Umbilical cord (tissue), 2 donors: ENCODE results near the gene WNK1. TPM values are rescaled to one million over a fixed set of nuclear protein-coding genes. Genes with fewer than 3 reads are reported as not detected.
"Not testable (repeated sequence)": the region's sequence is repeated elsewhere in the genome, so short reads cannot be mapped to it uniquely, and the experiment has no call there.

ENCODE experiments used
- DNase-seq: peaks from one replicate; pipeline ENCODE4 v3.0.0-alpha.2; 2015; ENCODE audit warnings: low spot score
- total RNA-seq: library from RNA; depleted of rRNA; stranded (reverse); fragments of >200 nt; gene quantifications from one replicate; pipeline ENCODE4 v1.2.3, GENCODE V29; 2014; ENCODE audit warnings: low replicate concordance; ENCODE audit not compliant: insufficient read depth

Gene WNK1
- total RNA-seq, 1 donor from 2014 or later: 72.2 TPM

DNA sequence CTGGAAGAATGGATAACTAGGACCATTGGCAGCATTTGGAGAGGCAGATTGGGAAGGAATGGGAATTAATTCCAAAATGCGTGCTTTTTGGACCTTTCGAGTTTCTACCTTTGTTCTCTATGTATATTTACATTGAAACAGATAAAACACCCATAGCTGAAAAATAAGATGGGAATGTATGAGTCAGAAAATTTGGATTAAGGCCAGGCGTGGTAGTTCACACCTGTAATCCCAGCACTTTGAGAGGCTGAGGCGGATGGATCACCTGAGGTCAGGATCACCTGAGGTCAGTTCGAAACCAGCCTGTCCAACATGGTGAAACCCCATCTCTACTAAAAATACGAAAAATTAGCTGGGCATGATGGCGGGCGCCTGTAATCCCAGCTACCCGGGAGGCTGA, 65.1 kb downstream of the WNK1 start:
- not testable (repeated sequence) for DNase-seq

DNA sequence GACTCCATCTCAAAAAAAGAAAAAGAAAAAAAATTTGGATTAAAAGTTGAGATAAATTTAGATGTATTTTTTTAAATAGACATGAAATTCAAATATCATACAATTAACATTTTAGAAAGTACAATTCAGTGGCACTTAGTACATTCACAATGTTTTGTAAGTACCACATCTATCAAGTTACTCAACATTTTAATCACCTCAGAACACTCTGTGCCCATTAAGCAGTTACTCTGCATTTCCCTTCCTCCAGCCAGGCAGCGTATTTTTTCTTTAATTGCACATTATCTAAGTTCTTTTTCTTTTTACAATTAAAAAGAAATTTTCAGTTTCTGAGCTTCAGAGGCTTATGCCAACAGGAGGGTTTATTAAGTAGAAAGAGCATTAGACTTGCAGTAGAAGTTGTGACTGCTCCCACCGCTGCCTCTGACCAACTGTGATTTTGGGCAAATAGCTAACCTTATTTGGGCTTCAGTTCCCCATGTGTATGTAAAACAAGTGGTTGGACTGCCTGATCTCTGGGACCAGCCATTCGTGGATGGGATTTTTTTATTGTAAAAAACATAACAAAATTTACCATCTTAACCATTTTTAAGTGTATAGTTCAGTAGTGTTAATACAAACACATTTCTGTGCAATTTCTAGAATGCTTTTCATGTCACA, 65.7 kb downstream of the WNK1 start:
- DNase-seq: no peak

DNA sequence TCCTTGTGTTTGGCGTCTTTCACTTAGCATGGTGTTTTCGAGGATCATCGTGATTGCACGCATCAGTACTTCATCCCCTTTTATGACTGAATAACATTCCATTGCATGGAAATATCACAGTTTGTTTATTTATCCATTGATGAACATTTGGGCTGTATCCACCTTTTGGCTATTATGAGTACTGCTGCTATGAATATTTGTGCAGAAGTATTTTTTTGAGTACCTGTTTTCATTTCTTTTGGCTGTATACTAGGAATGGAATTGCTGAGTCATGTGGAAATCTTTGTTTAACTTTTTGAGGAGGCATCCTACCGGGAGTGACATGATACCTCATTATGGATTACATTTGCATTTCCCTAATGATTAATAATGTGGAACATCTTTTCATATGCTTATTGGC, 66.4 kb downstream of the WNK1 start:
- no peak for DNase-seq

GRCh38 chr12:820336-820735, 68.0 kb downstream of the WNK1 start:
- DNase-seq: no peak

GRCh38 chr12:823028-823698, 70.8 kb downstream of the WNK1 start:
- DNase-seq: peak; percentile 27

DNA sequence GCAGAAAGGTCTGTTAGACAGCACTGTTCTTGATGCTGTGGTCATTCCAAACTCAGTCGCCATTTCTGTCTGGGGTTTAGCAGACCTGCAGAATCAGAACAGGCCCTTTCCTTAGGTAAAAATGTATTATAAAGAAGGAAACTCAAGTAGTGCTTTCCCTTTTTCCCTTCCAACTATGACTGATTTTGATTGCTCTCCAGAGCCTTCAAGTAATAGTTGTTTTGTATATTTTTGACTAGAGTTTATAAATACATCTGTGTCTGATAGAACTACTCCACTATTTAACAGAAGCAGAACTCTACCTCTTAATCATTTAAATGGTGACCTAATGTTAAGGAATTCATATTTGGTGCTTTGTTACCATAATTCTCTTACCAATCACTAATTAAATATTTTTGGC, 74.0 kb downstream of the WNK1 start:
- DNase-seq: no peak

GRCh38 chr12:828726-829395, 76.5 kb downstream of the WNK1 start:
- DNase-seq: no peak

DNA sequence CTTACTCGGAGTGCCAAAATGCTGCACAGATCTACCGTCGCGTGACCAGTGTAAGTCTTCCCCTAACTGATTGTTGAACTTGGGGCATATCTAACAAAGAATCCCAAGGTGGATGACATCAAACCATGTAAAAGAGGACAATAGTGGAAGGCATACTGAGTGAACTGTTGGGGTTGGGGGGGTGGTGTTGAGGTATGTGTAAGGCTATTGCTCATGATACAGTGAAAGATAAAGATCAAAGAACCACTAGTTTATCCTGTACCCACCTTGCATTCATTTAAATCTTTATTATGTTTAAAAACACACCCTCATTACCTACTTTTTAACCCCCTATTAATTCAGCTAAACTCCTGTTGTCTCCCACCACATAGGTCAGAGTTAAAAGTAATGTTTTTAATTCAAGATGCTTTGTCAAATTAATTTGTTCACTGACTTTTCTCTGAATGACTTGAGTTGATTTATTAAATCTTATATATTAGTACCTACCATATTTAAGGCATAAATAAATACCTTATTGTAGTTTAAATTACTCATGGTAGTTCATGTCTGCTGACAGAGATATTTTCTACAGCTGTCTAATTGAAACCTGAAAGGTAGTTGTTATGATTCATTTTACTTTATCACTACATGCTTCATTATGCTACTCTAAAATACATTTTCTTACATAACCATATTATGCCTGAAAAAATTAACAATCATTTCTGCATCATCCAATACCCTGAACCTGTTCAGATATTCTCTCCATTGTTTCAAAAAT, 77.9 kb downstream of the WNK1 start:
- DNase-seq: no peak

DNA sequence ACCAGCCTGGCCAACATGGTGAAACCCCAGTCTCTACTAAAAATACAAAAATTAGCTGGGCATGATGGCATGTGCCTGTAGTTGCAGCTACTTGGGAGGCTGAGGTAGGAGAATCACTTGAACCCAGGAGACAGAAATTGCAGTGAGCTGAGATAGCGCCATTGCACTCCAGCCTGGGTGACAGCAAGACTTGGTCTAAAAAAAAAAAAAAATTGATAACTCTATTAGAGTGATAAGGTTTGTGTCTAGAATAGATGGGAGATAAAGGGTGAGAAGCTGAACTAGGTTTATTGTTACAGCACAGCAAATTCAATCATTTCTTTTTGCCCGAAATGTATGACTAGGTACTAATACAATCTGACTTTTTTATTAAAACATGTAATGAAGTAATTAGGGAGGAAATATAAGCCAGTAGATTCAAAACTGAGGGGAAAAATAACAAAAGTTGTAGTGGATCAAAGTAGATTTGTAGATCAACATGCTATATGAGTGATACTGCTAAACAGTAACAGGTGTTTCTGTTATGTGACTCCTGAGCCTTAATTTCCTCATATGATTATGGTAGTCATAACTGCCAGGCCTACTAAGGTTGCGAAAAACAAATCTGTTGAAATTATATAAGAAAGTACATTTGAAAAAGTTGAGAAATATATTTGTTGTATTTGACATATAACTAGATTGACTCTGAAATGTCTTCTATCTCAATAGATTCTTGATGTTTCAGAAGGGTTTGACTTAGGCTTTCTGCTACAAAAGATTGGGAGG, 83.6 kb downstream of the WNK1 start:
- DNase-seq: no peak

DNA sequence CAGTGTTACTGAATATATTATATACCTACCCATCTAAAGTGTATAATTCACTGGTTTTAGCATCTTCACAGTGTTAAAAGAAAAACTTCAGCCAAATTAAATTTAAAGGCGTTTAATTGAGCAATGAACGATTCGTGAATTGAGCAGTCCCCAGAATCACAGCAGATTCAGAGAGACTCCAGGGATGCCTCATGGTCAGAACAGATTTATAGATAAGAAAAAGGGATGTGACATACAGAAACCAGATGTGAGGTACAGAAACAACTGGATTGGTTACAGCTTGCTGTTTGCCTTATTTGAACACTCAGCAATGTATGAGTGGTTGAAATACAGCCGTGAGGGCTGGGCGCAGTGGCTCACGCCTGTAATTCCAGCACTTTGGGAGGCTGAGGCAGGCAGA, 84.6 kb downstream of the WNK1 start:
- peak; percentile 27 for DNase-seq

- no peak for DNase-seq
These were observed 85.2 kb downstream of the WNK1 start for GRCh38 chr12:837548-837947.

DNA sequence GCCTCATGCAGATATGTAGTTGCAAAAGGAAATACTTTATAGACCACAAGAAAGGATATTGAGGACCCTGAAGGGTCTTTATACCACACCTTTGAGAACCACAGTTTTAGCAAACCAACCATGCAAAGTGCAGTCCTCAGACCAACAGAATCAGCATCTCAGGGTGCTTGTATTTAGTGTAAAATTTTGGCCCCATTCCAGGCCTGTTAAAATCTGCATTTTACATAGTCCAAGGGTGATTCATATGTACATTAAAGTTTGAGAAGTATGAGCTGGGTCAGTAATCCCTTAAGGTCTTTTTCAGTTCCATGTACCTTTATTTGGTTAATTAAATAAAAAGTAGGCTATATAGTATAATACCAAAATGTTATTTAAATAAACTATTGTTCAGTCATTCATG, 91.2 kb downstream of the WNK1 start:
- peak; percentile 67 for DNase-seq

DNA sequence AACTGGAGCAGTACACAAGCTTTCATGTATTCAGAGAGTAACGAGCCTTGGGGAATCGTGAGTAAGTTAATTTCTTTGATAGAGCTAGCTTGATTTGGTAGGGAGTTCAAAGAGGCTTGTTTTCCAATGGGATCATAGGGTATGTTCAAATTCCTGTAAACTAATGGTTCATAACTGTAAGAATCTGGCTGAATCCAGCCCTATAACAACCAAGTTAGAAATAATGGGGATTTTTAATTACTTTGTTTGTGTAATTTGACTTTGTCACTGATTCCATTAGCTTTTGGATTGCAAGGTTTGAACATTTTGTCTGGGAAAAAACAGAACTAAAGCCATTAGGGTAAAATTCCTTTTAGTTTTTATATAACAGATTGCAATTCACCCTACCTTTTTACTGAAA, 94.0 kb downstream of the WNK1 start:
- no peak for DNase-seq

DNA sequence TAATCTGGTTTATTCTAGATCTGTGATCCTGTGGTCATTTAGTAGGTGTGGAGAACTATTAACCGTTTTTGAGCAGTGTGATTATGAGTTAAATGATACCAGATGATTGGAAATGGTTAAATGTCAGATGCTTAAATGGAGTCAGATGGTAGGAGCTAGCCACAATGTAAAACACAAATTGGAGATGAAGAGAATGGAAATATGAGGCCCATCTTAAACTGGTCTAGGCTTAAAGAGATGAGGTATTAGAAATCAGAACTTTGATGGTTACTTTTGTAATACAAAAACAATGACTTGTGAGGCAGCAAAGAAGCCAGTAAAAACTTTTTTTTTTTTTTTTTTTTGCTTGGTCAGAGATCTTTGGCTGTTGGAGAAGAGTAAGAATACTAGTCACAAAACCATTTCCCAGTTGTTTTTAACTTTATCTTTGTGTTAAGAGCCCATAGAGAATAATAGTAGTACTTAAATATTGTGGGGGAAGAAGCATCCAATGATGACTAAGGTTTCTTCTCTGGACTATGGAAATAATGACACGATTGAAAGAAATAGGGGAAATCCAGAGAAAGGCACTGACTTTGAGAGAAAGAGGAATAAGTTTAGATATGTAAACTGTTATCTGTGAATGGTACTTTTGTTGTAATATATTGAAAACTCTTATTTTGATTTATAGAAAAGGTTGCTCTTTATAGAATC, 95.9 kb downstream of the WNK1 start:
- no peak for DNase-seq

DNA sequence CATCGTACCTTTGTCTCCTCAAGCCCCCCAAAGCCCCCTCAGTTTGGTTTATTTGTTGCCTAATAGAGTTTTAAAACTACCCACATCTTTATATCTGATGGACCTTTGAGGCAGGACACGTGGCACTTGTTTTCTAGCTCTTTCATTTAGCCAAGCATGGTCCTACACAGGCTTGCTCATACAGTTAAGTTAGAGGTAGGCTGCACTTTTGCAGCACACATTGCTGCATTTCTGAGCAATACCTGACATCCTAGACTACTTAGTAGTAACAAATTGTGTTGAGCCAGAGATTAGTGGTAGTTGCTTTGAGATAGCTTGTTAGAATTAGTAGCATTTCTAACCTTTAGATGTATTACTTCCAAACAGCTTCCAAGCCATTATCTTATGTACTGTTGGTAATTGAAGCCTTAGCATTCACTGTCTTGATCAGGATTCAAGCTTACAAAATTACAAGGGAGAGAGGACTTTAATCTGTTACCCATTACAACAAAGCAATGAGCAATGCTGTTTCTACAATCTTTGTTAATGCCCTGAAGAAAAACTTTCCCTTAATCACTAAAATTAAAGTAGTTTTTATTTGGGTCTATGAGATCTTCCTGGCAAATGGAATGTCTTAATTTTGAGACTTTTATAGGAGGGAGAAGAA, 96.6 kb downstream of the WNK1 start:
- DNase-seq: no peak

- DNase-seq: not testable (repeated sequence)
These were observed 97.5 kb downstream of the WNK1 start for GRCh38 chr12:849733-850437.

GRCh38 chr12:851343-851742, 99.0 kb downstream of the WNK1 start:
- peak; percentile 81 for DNase-seq

GRCh38 chr12:851913-852312, 99.5 kb downstream of the WNK1 start:
- DNase-seq: peak; percentile 77

DNA sequence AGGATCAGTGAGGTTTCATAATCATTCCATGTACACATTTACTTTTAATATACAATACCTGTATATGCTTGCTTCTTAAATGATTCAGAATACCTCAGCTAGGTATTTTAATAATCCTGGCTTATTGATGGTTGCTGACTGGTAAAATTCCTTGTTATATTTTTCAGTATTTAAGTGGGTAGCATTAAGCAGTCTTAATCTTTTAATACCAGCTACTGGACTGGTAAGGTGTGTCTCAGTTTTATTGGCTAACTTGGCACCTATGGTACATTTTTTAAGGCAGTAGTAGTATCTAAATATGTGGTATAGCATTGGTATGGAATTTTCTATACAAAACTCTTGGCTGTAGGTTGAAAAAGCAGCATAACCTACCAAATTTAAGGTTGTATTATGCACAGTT, 100.5 kb downstream of the WNK1 start:
- DNase-seq: no peak

DNA sequence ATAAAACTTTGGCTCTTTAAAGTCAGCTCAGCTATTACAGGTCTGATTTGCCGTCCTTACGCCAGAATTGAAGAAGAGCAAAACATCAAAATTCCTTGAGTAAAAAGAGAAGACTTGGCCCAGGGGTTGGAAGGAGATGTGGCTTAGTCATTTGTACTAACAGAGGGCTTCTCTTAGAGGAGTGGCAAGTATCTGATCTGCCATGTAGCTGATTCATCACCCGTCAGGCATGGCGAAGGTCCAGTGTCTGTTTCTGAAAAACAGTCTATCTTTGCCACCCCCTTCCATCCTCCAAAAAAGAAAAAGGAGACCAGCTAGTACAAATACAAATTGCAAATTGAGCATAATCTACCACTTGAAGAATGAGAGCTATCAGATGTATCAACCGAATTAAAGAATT, 105.2 kb downstream of the WNK1 start:
- no peak for DNase-seq
